NCI-H1092 treated with DMSO at 0.1 percent for 48 hours (cell line): ENCODE measurements around the gene ITLN1.

Experiments
- DNase-seq: peaks from one replicate; lab custom pipeline; 2025; lab: John Stamatoyannopoulos, UW

The ITLN1 gene

DNA sequence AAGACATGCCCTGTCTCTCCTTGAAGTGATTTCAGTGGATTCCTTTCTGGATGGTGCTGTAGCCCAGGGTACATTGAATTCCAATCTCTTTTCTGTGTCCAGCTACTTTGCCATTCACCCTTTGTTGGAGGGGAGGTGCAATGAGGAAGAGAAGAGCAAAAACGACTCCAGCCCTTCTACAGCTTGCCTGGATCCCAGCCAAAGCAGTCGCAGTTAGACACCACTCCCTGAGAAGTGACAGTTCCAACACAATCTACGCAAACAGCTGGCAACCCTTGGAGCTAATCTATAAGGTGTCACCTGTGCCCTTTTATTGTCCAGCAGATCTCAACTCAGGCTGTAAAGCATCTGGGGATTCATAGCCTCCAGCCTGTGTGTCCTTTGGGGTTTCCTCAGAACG is 26.9 kb downstream of the ITLN1 start:
- DNase-seq: no peak

DNA sequence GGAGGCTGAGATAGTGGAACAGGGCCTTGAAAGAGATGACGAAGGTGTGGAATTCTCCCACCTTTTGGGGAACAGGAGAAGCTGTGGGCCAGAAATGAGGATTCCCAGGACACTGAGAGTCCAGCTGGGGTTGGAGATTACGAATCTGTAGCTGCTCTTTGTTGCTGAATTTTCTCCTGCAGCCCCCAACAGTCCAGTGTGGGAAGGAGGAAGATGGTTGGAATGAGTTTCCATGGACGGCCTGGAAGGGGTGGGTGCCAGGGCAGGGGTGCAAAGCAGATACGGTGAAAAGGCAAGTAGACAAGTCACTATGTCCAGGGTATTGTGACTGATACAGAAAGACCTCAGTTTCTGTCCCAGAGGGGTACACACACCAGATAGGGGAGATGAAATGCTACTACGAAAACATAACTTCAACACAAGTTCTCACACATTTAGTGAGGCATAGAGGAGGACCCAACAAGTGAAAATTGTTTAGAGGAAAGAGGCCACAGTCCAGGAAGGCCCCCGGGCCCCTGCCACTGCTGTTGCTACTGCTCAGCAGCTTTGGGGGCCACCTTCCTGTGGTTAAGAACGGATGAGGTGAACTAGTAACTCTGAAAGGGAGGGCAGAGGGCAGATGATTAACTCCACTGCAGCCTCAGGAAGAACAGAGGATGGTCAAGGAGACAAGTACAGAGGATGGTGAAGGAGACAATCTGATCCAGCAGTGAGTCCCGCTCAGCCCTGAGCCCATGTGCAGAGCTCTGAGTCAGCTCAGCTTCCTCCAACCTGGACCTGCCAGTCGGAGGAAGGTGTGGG is 29.6 kb downstream of the ITLN1 start:
- DNase-seq: no peak

DNA sequence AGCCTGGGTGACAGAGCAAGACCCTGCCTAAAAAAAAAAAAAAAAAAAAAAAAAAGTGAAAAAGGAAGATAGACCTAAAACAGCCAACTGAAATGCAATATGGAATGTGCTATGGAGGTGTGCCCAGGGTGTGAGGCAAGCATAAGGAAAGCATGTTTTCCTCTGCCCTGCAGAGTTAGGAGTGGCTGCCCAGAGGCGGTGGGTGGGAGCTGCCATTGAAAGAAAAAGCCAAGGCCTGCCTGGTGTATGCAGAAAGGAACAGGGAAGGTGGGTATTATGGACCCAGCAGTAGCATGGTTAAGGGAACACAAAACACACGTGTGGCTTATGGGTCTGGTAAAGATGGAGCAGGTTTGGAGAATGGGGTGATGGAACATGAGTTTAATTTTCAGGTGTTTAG is 31.2 kb downstream of the ITLN1 start:
- DNase-seq: no peak

DNA sequence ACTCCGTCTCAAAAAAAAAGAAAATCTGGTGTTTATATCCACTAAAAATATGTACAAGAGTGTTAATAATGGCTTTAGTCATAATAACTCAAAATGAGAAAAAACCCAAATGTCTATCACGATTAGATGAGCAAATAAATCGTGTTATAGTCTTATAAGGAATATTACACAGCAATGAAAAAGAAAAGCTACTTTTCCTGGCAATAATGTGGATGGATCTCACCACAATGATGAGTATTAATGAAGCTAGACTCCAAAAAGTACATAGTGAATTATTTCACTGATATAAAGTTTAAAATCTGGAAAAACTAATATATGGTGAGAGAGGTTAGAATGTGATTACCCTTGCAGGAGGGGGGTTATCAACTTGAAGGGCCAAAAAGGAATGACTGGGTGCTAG is 32.0 kb downstream of the ITLN1 start:
- DNase-seq: no peak

DNA sequence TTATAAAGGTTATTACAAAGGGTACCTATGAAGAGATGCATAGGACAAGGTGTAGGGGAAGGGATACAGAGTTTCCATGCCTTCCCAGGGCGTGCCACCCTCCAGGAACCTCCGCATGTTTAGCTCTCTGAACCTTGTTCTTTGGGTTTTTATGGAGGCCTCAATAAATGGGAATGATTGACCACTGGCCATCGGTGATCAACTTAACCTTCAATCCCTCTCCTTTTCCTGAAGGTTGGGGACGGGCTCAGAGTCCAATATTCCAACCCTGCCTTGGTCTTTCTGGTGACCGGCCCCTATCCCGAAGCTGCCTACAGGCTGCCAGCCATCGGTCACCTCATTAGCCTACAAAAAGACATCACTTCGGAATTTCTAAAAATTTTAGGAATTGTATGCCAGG is 34.0 kb downstream of the ITLN1 start:
- no peak for DNase-seq

DNA sequence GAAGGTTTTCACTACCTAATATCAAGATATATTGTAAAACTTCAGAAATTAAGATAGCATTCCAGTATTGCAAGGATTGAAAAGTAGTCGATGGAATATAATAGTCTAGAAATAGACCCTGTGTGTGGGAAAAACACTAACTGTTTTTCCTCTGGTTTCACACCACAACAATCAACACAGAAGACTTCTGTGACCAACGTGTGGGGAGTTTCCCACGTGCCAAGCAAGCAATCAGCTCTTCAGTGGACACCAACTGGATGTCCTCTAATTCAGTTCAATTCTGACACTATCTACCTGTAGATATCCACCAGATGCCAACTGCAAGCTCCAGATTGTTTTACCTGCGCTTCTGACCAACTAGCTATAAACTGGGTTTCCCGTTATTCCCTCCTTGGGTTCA is 34.4 kb downstream of the ITLN1 start:
- DNase-seq: no peak

DNA sequence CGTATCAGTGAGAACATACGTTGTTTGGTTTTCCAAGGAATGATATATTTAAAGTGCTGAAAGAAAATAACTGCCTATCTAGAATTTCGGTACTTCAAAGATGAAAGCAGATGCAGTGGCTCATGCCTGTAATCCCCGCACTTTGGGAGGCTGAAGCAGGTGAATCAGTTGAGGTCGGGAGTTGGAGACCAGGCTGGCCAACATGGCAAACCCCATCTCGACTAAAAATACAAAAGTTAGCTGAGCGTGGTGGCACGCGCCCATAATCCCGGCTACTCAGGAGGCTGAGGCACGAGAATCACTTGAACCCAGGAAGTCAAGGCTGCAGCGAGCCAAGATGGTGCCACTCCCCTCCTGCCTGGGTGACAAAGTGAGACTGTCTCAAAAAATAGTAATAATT is 38.7 kb downstream of the ITLN1 start:
- DNase-seq: no peak

DNA sequence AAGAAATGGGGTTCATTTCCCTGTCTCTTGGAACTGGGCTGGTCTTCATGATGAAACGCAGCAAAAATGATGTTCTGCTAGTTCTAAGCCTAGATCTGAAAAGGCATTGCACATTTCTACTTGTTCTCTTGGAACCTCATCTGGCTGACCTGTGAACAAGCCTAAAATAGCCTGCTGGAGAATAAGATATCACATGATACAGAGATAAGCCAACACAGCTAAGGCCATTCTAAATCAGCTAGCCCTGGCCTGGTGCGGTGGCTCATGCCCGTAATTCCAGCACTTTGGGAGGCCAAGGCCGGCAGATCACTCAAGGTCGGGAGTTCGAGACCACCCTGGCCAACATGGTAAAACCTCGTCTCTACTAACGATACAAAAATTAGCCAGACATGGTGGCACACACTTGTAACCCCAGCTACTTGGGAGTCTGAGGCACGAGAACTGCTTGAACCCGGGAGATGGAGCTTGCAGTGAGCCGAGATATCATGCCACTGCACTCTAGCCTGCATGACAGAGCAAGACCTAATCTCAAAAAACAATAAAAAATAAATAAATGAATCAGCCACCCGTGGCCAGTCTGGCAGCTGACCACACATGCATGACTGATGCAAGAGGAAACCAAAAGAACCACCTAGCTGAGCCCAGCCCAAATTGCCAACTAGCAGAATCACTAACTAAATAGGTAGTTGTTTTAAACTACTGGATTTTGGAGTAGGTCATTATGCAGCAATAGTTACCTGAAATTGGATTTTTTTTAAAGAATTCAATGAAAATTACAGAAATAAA is 40.3 kb downstream of the ITLN1 start:
- no peak for DNase-seq

DNA sequence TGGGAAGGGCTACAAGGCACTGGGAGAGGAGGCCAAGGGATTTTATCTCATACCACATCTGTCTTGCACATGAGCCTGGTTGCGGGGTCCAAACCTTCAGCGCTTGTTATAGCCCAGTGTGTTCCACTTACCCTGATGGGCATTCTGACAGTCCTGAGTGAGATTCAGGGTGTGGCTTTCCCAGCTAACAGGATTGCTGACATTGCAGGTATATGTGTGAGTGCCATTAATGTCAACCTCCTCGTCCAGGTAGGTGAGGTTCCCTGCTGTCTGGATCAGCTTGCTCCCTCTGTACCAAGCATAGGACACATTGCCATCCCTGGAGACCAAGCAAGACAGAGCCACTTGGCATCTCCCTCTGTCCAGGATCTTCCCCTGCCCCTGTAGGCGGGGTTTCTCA is 43.9 kb downstream of the ITLN1 start:
- no peak for DNase-seq

DNA sequence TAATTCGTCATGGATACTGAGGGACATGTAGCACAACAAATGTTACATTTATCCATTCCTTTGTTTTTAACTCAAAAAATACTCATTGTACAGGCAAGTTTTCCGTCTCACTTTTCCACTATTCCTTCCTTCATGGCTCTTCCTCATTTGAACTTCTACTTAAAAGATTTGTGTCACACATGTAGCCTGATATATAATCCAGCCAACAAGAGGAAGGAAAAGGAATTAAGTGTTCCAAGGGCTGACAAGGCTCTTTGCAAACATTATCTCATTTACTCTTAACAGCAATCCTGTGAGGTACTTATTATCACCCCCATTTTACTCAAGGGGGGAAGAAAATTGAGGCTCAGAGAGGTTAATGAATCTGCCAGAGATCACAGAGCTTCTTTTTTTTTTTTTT is 45.2 kb downstream of the ITLN1 start:
- no peak for DNase-seq

DNA sequence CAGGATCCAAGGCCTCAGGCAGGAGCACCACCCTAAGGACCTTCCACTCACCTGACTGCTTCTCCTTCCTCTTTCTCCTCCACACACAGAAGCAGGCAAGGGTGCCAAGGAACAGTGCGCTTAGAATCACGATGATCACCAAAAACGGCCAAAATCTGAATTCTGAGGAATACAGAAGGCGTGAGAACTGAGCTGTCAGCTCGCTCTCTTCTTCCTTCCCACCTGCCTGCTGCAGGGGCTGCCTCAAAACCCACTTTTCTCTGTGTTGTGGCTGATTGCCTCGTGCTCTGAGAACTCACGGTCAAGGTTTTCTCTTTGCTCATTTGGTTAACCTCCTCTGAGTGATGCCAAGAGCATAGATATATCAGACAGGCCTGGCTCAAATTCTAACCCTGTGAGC is 46.1 kb downstream of the ITLN1 start:
- no peak for DNase-seq

DNA sequence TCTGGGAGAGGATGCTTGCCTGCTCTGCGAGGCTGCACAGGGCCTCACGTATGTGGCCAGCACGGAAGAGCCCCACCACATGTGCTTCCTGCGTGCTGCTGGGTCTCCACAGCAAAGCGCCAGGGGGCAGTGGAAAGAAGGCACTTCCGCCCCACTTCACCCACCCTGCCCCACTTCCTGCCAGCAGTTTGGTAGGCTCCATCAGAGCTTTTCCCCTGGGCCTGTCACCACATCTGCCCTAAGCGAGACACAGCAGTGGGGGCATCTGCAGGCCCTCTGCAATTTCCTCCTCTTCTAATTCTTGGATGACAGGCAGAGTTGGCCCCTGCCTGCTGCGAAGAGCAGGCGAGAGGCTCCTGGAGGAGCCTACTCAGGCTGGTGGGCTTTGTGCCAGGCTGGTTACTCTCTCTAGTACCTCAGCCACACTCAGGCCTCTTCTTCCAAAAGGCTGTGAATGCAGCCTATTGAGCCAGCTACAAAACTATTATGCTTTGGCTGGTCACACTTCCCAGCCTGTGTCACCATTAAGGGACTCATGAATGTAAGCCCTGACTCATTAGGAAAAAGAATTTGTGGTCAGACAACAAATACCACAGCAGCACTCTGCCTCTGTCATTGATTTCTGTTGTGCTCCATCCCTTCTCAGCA is 47.3 kb downstream of the ITLN1 start:
- DNase-seq: no peak

DNA sequence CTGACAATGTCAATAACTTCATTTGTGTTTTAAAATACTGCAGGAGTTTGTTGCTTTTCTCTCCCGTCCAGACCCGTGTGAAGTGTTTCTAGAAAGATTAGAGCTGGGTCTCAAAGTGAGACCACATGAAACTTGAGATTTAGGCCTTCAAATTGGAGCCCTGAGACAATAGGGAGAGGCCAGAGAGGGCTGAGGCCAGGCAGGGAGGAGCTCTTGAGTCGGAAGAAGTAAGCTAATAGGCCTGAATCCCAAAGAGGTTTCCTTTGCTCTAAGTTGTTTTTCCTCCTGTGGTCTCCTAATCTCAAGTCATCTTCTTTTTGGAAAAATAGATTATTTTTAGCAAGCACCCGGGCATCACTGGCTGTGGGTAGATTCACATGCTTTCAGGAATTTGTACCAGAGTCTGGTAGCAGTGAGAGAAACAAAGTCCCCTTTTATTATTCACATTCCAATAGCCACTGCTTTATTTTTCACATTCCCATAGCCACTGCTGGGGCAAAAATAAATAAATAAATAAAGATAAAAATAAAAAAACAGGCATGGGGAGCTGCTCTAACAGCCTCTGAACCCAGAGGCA is 47.9 kb downstream of the ITLN1 start:
- DNase-seq: no peak

DNA sequence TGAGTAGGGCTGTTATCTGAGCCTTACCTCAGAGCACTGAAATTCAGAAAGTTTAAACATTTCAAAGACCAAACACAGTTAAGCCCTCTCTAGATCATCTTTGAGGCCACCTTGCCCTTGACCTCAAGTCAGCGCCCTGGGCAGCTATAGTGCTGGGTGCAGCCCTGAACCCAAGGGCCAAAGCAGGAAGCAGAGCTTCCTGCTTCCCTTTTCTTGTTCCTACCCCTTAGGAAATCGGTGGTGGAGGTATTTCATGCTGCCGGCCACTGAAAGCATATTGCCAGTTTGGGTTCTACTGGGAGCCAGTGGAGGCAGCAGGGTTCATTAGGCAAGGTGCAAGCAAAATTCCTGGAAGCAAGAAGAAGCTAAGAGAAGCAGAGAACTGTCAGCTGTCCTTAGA is 48.4 kb downstream of the ITLN1 start:
- DNase-seq: no peak

DNA sequence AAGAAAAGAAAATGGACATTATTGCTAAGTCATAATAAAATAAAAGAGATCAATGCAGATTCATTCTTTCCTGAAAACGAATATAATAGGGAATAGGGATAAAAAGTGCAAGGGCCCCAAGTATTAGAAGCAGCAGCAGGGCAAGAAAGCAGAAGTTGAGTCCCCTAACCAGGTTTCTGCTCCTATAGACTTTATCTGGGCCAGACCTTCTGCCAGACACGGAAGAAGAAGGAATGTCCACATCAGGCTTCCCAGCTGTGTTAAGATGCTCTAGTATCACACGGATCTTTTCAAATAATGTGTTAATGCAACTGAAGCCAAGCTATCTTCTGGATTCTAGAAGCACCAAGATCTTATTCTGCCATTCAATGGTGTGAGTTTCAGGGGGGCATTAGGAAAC is 49.2 kb downstream of the ITLN1 start:
- no peak for DNase-seq

DNA sequence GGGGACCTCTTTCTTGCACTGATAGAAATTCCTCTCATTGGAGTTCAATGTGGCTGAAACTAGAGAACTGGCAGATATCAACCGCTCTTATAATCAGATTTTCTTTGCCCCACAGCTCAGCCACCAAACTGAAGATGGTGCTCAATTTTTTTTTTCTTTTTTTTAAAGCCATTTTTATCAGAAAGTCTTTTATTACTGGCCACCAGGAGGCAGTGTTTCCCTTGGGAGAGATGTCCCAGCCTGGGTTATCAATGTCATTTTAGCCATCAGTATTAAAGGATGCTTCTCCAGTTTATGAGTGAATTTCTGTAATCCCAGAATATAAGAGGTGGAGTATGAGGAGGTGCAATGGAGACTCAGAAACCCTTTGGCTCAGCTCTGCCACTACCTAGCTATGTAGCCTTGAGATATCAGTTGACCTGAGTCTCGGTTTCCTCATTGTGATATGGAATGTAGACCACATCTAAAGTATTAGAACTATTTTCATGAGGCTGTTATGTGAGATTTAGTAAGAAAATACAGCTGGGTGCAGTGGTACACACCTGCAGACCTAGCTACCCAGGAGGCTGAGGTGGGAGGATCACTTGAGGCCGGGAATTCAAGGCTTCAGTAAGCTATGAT is 49.9 kb downstream of the ITLN1 start:
- peak; percentile 4 for DNase-seq

DNA sequence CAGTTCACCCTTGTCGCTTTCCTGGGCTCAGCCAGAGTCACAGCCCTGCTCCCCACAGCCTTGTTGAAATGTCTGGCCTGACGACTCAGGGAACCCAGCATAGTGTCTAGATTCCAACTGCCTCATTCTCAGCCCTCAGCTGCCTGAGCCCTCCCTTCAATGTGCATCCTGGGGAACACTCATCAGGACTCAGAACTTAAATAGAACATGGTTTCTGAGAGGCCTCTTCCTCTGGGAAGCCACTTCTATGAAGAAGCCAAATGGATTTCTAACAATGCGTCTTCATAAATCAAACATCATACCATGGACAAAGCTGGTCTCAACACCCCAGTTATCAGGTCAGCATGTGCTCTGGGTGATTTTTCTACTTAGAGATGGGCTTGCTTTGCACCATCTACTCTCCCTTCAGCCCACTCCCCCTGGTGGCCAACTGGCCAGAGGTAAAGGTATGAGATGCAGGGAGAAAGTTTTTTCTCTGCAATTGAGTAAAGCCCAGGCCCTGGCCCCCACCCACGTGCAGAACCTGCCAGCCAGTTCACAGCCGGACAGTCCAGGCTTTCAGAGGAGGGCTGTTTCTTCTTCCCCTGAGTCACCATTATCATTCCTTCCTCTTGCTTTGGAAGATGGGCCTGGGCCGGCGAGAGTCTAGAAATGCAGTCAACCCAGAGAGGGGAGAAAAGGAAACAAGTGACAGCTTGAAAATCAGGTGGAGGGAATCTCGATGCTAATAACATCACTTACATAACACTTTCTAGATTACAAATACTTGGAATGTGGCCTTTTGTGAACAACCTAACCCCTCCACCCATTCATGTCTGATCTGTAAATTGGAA is 54.4 kb downstream of the ITLN1 start:
- peak; percentile 1 for DNase-seq

DNA sequence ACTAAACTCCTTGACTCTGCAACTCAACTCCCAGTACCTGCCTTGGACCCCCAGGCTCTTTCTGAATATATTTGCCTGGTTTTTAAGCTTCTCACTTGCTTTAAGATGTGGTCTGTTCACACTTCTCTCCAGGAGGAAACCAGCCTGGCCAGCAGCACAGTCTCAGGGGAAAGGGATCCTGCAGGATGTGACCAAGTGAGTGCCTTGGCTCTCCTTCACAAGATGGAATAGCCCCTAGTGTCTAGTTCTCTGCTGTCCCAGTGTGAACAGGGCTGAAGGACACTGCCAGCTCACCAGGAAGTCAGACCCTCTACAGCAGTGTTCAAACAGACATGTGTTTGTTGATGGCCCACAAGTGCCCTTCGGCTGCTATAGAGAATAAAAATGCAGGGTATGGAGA is 55.2 kb downstream of the ITLN1 start:
- no peak for DNase-seq

DNA sequence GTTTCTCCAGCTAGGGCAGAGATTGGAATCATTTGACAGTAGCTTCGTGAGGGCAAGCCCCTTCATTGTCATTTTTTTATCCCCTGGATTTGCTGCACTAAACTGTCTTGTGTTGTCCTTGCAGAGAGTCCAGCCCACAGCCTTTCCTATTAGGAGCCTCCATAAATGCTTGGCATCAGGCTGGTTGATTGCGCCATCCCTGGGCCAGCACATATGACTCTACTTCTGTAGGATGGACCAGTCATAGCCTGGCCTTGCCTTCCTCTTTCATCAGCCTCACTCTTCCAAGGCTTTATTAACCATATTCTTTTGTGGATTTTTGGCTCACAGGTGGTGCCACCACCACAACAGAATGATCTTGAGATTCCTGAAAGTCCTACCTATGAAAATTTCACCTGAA is 57.6 kb downstream of the ITLN1 start:
- DNase-seq: no peak

DNA sequence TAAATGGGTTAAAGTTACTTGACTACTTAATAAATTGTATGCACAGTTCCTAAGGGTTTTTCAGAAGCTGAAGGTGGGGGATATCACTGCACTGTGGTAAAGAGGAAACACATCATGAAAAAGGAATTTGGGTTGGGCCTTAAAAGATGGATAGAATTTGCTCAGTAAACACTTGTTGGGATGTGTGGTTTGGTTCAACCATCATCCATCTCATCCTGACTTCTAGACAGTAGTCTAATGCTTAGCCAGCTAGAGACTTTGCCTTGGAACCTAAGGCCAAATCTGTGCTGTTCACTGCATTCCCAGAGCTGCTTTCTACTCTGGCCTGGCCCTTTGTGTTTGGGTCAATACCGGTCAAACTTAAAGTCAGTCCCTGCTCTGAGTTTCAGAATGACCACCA is 58.4 kb downstream of the ITLN1 start:
- DNase-seq: no peak
